ENCODE results near the gene BID. TPM values are rescaled to one million over a fixed set of nuclear protein-coding genes. Genes with fewer than 3 reads are reported as not detected.
A peak's percentile ranks its signal among the peaks of the same experiment; 100 is the strongest.

Gene BID
- total and polyA plus RNA-seq, 2 of the 4 experiments (the other 2 are of a cell fraction) = 69.5 to 240 TPM

DNA sequence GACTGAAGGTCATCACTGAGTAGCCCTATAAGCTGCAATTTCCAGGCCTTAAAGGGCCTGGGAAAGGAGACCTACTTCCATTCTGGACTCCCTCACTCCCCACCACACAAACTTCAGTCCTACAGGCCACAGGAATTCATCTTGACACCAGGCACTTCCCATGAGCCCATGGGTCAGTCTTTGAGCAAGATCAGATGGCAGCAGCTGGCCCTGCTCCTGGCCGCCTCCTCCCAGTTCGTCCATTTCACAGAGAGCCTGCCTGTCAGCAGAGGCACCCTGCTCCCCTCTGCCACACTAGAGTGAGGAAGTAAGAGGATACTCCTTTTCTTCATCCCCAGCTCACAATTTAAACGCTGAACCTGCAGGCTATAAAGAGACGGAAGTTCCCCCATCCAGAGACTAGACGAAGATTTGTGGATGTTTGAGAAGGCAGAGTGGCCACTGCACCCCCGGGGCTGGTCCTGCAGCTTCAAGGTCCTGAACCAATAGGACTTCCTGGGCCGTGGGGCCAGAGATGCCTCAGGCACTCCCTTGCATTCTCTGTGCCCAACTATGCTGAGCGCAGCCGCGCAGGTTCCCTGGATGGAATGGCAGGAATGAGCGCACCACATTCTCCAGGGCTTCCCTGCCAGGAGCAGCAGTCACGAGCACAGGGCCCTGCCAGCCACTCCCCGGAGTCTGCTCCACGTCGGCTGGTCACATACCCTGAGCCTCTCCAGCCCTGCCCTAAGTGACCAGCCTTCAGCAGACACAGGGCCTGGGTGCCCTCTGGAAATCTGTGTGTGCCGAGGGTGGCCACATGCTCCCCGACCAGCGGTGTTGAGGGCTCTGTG, 33.5 kb upstream of the BID start (continued):
- no peak for TF ChIP-seq CEBPB (IDR thresholded peaks at IDR 0.05; ENCODE audit: low read depth, low read length)

DNA sequence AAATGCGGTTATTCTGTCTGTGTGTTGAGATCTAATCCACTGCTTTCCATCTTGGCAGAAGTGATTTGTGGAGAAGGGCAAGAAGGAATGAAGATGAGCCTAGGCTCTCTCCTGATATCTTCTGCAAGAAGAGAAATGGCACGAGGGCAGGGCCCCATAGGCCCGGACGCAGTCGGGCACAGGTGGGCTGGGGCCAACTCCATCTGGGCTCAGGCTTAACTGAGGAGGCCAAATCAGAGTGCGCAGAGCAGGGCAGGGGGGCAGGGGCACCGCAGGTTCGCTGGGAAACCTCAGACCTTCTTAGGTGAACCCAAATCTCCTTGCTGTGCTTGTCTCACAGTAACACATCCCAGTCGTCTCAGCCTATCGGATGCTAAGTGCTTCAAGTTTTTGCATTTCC, 32.8 kb upstream of the BID start:
- Histone ChIP-seq H3K18ac (ENCODE audit: low read depth, low read length) (0 out of 2 replicates have a peak overlapping the region, but pooled peaks have one; percentile 4), H2BK15ac (ENCODE audit: low read depth, low read length) (no peak overlapping the region), H2BK5ac (ENCODE audit: low read depth, low read length, poor library complexity, severe bottlenecking) (no peak overlapping the region), H3K9me1 (ENCODE audit: insufficient read depth, low read length) (no peaks in the 10 kb centered on the region; the same call in 1 of the 2 replicates), H3K9ac (ENCODE audit: low read depth, low read length) (no peak overlapping the region), H3K4me3 (ENCODE audit: insufficient read depth, low read depth, low read length) (no peak overlapping the region), H4K20me1 (ENCODE audit: insufficient read depth, low read length) (no peaks in the 10 kb centered on the region), H3K79me1 (ENCODE audit: low read depth in 1 of 2, low read length in 2 of 2) (no peaks in the 10 kb centered on the region), H3K4ac (ENCODE audit: low read depth, low read length) (no peak overlapping the region), H4K91ac (ENCODE audit: insufficient read depth, low read depth, low read length) (no peak overlapping the region), H3K4me1 (ENCODE audit: control insufficient read depth, insufficient read depth, low read length) (peaks cover 9% of the 10 kb centered on the region), H3K14ac (replicated peaks; ENCODE audit: low read depth, low read length) (no peak overlapping the region), H3K36me3 (ENCODE audit: control insufficient read depth, insufficient read depth, low read length) (peaks cover 26% of the 10 kb centered on the region), H2AK5ac (ENCODE audit: low read depth, low read length) (no peak overlapping the region), H4K8ac (ENCODE audit: low read depth in 2 of 2, low read length in 2 of 2) (peak overlapping the region in 1 of 2 experiments; percentile 9; a peak in 1 of 4 replicates), H3K9me3 (ENCODE audit: control insufficient read depth, insufficient read depth, low read length) (no peaks in the 10 kb centered on the region), H2BK20ac (ENCODE audit: low read depth, low read length) (no peak overlapping the region), H4K5ac (ENCODE audit: low read depth, low read length) (no peak overlapping the region), H2AFZ (replicated peaks; ENCODE audit: low read length, poor library complexity) (no peak overlapping the region), H3K27me3 (ENCODE audit: control insufficient read depth, insufficient read depth, low read length) (no peaks in the 10 kb centered on the region), H2AK9ac (replicated peaks; ENCODE audit: low read depth, low read length, poor library complexity) (no peak overlapping the region), H3K4me2 (ENCODE audit: low read depth, low read length) (no peak overlapping the region), H3K56ac (ENCODE audit: extremely low read depth, insufficient read depth, low read length) (no peak overlapping the region), H3K23ac (ENCODE audit: low read depth, low read length) (no peak overlapping the region), H2BK120ac (ENCODE audit: low read depth, low read length) (no peak overlapping the region), H3K27ac (ENCODE audit: insufficient read depth, low read length) (peak overlapping the region; percentile 22; the same call in 1 of the 2 replicates)
- dilution Hi-C loops (cut with HindIII; ENCODE audit: low sequenced_read_pairs, unreplicated experiment) = no loop called here
- ChIA-PET POLR2A (ENCODE audit: unreplicated experiment) (no interaction called here), CTCF (no interaction called here)
- in situ Hi-C loops (cut with MboI; ENCODE audit: low sequenced_read_pairs) = loop anchor here (25.0 kb wide), 1 partner anchor 720 kb away; the partner anchor contains the start of gene IL17RA
- BruUV-seq (replicated peaks) = no TSS peak
- 95% methylated on average over 8 of the region's 10 CpGs; no CpG with 5 or more reads in 1 of the 2 experiments for WGBS, 2 experiments (ENCODE audit: extremely low coverage in 2 of 2, insufficient read length in 1 of 2)
- no peak for DNase-seq
- intact Hi-C loops (cut with micrococcal nuclease) = no loop called here
- no peak for ATAC-seq (ENCODE audit: low read depth)
- TF ChIP-seq MAZ (IDR thresholded peaks at IDR 0.05; ENCODE audit: borderline replicate concordance, low read depth, low read length) = no peak
- TF ChIP-seq RCOR1 (IDR thresholded peaks at IDR 0.05; ENCODE audit: insufficient replicate concordance, low read length) = no peak
- TF ChIP-seq, protein P1, sequence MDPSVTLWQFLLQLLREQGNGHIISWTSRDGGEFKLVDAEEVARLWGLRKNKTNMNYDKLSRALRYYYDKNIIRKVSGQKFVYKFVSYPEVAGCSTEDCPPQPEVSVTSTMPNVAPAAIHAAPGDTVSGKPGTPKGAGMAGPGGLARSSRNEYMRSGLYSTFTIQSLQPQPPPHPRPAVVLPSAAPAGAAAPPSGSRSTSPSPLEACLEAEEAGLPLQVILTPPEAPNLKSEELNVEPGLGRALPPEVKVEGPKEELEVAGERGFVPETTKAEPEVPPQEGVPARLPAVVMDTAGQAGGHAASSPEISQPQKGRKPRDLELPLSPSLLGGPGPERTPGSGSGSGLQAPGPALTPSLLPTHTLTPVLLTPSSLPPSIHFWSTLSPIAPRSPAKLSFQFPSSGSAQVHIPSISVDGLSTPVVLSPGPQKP (IDR thresholded peaks at IDR 0.05; ENCODE audit: borderline replicate concordance, low read depth, low read length) = no peak
- no peak for TF ChIP-seq POLR2A (IDR thresholded peaks at IDR 0.05; ENCODE audit: low read depth, low read length)
- no peak for TF ChIP-seq RFX5 (IDR thresholded peaks at IDR 0.05; ENCODE audit: low read depth, low read length)
- no peak for TF ChIP-seq MAFK (IDR thresholded peaks at IDR 0.05; ENCODE audit: low read depth, low read length)
- TF ChIP-seq SMC3 (IDR thresholded peaks at IDR 0.05; ENCODE audit: low read depth, low read length) = no peak
- no peak for TF ChIP-seq BHLHE40 (IDR thresholded peaks at IDR 0.05; ENCODE audit: low read depth, low read length)
- TF ChIP-seq, protein P2, sequence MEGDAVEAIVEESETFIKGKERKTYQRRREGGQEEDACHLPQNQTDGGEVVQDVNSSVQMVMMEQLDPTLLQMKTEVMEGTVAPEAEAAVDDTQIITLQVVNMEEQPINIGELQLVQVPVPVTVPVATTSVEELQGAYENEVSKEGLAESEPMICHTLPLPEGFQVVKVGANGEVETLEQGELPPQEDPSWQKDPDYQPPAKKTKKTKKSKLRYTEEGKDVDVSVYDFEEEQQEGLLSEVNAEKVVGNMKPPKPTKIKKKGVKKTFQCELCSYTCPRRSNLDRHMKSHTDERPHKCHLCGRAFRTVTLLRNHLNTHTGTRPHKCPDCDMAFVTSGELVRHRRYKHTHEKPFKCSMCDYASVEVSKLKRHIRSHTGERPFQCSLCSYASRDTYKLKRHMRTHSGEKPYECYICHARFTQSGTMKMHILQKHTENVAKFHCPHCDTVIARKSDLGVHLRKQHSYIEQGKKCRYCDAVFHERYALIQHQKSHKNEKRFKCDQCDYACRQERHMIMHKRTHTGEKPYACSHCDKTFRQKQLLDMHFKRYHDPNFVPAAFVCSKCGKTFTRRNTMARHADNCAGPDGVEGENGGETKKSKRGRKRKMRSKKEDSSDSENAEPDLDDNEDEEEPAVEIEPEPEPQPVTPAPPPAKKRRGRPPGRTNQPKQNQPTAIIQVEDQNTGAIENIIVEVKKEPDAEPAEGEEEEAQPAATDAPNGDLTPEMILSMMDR (conservative IDR thresholded peaks at IDR 0.05; ENCODE audit: low read depth, low read length) = no peak
- no peak for TF ChIP-seq RAD21 (IDR thresholded peaks at IDR 0.05; ENCODE audit: low read length)
- TF ChIP-seq FOS (IDR thresholded peaks at IDR 0.05; ENCODE audit: low read depth, low read length) = no peak
- TF ChIP-seq CHD1 (IDR thresholded peaks at IDR 0.05; ENCODE audit: low read depth, low read length) = no peak
